HCT116 (cell line): Measurements from ENCODE around the gene ETNK2.

Experiments used
- CBX3 ChIP-seq: IDR thresholded peaks from 2 replicates; pipeline ENCODE4 v1.6.1; 2012; ENCODE audit warnings: low read depth
- CEBPB ChIP-seq: IDR thresholded peaks from 2 replicates; pipeline ENCODE4 v1.6.1; 2012; ENCODE audit warnings: low read depth
- CTCF ChIP-seq, 3 experiments: fragments of 200-600 bp in 1 of 3; sonication (generic) in 1 of 3; IDR thresholded peaks in 2 of 3; conservative IDR thresholded peaks in 1 of 3; 2 replicates each; pipeline ENCODE4 v1.5.1; 2012 to 2017; ENCODE audit warnings: low read depth in 2 of 3, low read length in 2 of 3, antibody characterized with exemption in 1 of 3, borderline replicate concordance in 1 of 3, control low read depth in 1 of 3, mild to moderate bottlenecking in 1 of 3, mixed read lengths in 1 of 3, mixed run types in 1 of 3, moderate library complexity in 1 of 3; ENCODE audit not compliant: insufficient read depth in 1 of 3
- EGR1 ChIP-seq: IDR thresholded peaks from 2 replicates; pipeline ENCODE4 v1.6.1; 2012; ENCODE audit warnings: low read depth
- EZH2 ChIP-seq: fragments of 200-600 bp; sonication (generic); IDR thresholded peaks from 2 replicates; pipeline ENCODE4 v1.6.1; 2017; ENCODE audit warnings: antibody characterized with exemption, mixed run types
- EZH2phosphoT487 ChIP-seq: fragments of 200-600 bp; IDR thresholded peaks from 2 replicates; pipeline ENCODE4 v1.6.1; 2018; ENCODE audit warnings: antibody characterized with exemption, borderline replicate concordance
- JUND ChIP-seq: IDR thresholded peaks from 2 replicates; pipeline ENCODE4 v1.6.1; 2012
- MAX ChIP-seq: IDR thresholded peaks from 2 replicates; pipeline ENCODE4 v1.6.1; 2012
- POLR2A ChIP-seq: IDR thresholded peaks from 2 replicates; pipeline ENCODE4 v1.7.0; 2011; ENCODE audit warnings: borderline replicate concordance; ENCODE audit not compliant: insufficient read depth, insufficient read length; ENCODE audit errors: extremely low read depth
- POLR2AphosphoS5 ChIP-seq: IDR thresholded peaks from 2 replicates; pipeline ENCODE4 v1.6.1; 2011; ENCODE audit warnings: mild to moderate bottlenecking, low read depth, low read length, moderate library complexity
- RAD21 ChIP-seq: IDR thresholded peaks from 2 replicates; pipeline ENCODE4 v1.6.1; 2012; ENCODE audit warnings: low read depth, mild to moderate bottlenecking
- REST ChIP-seq: IDR thresholded peaks from 2 replicates; pipeline ENCODE4 v1.6.1; 2012; ENCODE audit warnings: low read depth
- ZNF274 ChIP-seq: fragments of 200-500 bp; sonication (Bioruptor generic); IDR thresholded peaks from 2 replicates; pipeline ENCODE4 v1.6.1; 2014; ENCODE audit warnings: mild to moderate bottlenecking, low read depth, low read length, inconsistent platforms

- TF ChIP-seq CEBPB (no peak), POLR2A (no peak), EZH2 (no peak), MAX (no peak), CTCF (IDR thresholded peaks at IDR 0.05 in 2 of 3, conservative IDR thresholded peaks at IDR 0.05 in 1 of 3; ENCODE audit: borderline replicate concordance in 1 of 3, insufficient read depth in 1 of 3, low read depth in 2 of 3, low read length in 2 of 3) (no peak), RAD21 (no peak), POLR2AphosphoS5 (no peak), EZH2phosphoT487 (no peak), REST (no peak), ZNF274 (no peak), EGR1 (no peak), CBX3 (no peak), JUND (no peak)
Observed at GRCh38 chr1:204130178-204130577, 21.7 kb downstream of the ETNK2 start.
